Motor neuron (in vitro differentiated cells): ENCODE results near the gene CLUH. TPM values are rescaled to one million over a fixed set of nuclear protein-coding genes. Genes with fewer than 3 reads are reported as not detected.
A peak's percentile ranks its signal among the peaks of the same experiment; 100 is the strongest.

Experiments used
- ATAC-seq, 8 experiments: fragments of 200-7000 bp; cut with Tn5 transposase; replicated peaks in 6 of 8; 2 replicates each; pipeline ENCODE4 v1.8.0; 2021; ENCODE audit warnings: mild to moderate bottlenecking in 8 of 8, moderate library complexity in 8 of 8
- H3K27ac ChIP-seq, 2 donors: fragments of 250-450 bp; sonication (Bioruptor Pico); 2 replicates each; pipeline ENCODE4 v1.9.0; 2021; ENCODE audit warnings: antibody characterized with exemption in 2 of 2, mild to moderate bottlenecking in 2 of 2, moderate library complexity in 1 of 2
- H3K4me1 ChIP-seq, 2 donors: fragments of 250-450 bp; sonication (Bioruptor Pico); replicated peaks in 1 of 2; 2 replicates each; pipeline ENCODE4 v1.6.1; 2021; ENCODE audit warnings: antibody characterized with exemption in 2 of 2, mild to moderate bottlenecking in 2 of 2, moderate library complexity in 1 of 2
- H3K4me3 ChIP-seq, 5 donors: fragments of 250-450 bp; sonication (Bioruptor Pico); 2 replicates each; pipeline ENCODE4 v1.9.0; 2021; ENCODE audit warnings: antibody characterized with exemption in 5 of 5, mild to moderate bottlenecking in 5 of 5, moderate library complexity in 4 of 5
- WGBS, 10 experiments: fragments of 450-650 bp; shearing (Covaris generic); methylation state at CpG; one replicate each; pipeline ENCODE4 v1.0.0; 2022; 5-methylcytosine and 5-hydroxymethylcytosine counted together
- in situ Hi-C, 9 experiments: fragments of 400-800 bp; cut with MboI; loops; one replicate each; pipeline ENCODE4 v1.15.0; 2021; ENCODE audit warnings: low sequenced_read_pairs in 9 of 9, low pct_unique_long_range_greater_than_20kb in 2 of 9; ENCODE audit not compliant: unreplicated experiment in 9 of 9
- total RNA-seq, 8 experiments: library from RNA; unstranded; fragments of 300-600 nt; gene quantifications; 2 replicates each; pipeline versions ENCODE4 v1.2.3 to v1.2.4, GENCODE V29; 2022

CLUH gene
- total RNA-seq, 8 experiments from 2014 or later: 15.8 to 127 (median 28.4) TPM

DNA sequence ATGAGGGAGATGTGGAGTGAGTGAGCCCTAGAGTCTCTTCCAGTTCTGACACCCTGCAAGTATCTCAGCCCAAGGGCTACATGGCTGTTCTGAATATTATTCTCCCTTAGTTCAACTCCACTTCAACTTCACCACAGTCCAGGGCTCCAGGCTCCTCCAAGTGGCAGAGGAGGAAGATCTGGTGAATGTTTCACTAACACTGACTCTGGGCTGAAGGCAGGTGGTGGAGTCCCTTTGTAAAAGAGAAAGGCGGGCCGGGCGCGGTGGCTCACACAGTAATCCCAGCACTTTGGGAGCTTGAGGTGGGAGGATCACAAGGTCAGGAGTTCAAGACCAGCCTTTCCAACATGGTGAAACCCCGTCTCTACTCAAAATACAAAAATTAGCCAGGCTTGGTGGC lies 24.3 kb upstream of the CLUH start:
- H3K4me3 ChIP-seq: no peak overlapping the region
- no peaks in the 10 kb centered on the region for H3K4me1 ChIP-seq
- in situ Hi-C loops: no loop called here
- no peak overlapping the region for H3K27ac ChIP-seq
- ATAC-seq: no peak
- WGBS, 10 experiments: 60 to 100% (median 83%) methylated on average over 1 to 5 of the region's 5 CpGs; no CpG with 5 or more reads in 4 of the 10 experiments

DNA sequence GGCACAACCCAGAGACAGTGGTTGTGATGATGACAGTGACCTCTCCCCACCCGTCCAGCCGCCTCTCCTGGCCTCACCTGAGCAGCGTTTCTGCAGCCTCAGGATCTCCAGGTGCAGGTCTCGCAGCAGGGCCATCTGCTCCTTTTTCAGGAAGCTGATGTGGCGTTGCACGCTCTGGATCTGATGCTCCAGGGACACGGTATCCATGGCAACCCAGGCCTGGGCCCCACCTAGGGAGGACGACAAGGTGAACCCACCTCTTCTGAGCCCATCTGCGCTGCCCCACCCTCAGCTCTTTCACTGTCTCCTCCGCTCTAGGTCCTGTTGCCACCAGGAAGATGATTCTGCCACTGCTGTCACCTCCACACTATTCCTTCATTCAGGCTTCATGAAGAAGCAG lies 23.4 kb upstream of the CLUH start:
- Histone ChIP-seq H3K4me3 (no peak overlapping the region), H3K4me1 (no peaks in the 10 kb centered on the region), H3K27ac (no peak overlapping the region)
- in situ Hi-C loops: no loop called here
- ATAC-seq: no peak
- 0 to 100% (median 81%) methylated on average over 1 to 8 of the region's 10 CpGs; no CpG with 5 or more reads in 2 of the 10 experiments for WGBS, 10 experiments

DNA sequence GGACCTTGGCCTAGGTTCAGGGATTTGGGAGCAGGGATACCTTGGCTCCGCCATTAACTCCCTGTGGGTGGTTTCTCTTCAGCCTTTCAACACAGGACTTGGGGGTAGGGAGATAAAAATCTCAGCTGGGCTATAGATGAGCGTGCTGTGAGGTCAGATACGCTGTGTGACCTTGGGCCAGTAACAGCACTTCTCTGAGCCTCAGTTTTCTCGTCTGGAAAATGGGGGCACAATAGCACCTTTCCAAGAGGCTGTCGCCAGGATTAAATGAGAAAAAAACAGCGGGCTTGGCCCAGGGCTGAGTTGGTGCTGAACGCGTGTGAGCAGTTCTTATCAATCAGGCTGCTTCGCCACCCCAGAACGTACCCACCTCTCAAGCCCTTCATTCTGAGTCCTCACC lies 20.2 kb upstream of the CLUH start:
- no peak overlapping the region for H3K27ac ChIP-seq
- in situ Hi-C loops: no loop called here
- WGBS, 10 experiments: 48 to 90% (median 83%) methylated on average over 2 to 8 of the region's 10 CpGs; no CpG with 5 or more reads in 4 of the 10 experiments
- no peaks in the 10 kb centered on the region for H3K4me1 ChIP-seq
- H3K4me3 ChIP-seq: no peak overlapping the region
- ATAC-seq: no peak

DNA sequence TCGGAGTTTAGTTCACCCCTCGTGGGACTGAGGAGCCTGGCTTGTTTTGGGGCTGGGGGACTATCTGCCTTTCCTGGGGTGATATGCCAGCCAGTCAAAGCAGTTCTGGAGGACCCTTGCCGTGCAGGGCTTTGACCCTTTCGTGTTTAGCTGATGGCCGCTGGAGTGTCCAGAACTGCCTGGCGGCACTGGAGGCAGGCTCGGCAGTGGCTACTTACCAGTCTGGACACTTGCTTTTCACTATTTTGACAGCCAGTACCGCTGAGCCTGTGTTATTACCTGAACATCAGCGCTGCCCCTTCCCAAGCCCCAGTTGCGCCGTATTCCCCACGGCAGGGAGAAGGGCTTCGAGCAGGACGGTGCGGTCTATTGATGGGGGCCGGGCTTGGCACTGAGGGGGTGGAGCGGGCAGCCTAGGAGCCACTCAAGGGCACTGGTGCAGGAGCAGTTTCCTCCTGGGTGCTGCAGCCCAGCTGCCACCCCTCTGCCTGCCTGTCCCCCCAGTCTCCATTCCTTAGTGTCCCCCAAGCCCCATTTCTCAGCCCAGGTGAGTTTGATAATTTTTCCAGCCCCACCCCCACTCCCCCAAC lies 19.3 kb upstream of the CLUH start:
- 40 to 80% methylated on average over 1 of the region's 17 CpGs; no CpG with 5 or more reads in 8 of the 10 experiments for WGBS, 10 experiments
- no peak for ATAC-seq
- in situ Hi-C loops: no loop called here
- no peaks in the 10 kb centered on the region for H3K4me1 ChIP-seq
- no peak overlapping the region for H3K4me3 ChIP-seq
- H3K27ac ChIP-seq: no peak overlapping the region

DNA sequence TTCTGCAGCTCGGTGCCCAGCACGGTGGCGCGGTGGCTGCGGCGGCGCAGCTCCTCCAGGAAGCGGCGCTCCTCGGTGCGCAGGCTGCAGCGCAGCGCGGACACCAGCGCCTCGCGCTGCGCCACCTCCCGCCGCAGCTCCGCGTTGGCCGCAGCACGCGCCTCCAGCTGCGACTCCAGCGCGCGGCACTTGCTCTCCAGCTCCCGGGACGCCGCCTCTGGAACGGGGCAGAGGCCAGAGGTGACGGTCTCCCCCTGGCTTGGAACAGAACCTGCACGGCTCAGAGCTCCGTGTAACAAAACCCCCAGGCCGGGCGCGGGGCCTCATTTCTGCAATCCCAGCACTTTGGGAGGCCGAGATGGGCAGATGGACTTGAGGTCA lies 13.2 kb upstream of the CLUH start:
- H3K4me1 ChIP-seq: peaks cover 0 to 3% of the 10 kb centered on the region in 2 donors
- H3K27ac ChIP-seq: no peak overlapping the region
- in situ Hi-C loops: no loop called here
- peak overlapping the region in 1 of 5 donors; percentile 9 for H3K4me3 ChIP-seq
- peak; percentile 55 to 84 (median 73) for ATAC-seq
- WGBS, 10 experiments: 0 to 4% methylated on average over 2 to 10 of the region's 40 CpGs; no CpG with 5 or more reads in 8 of the 10 experiments

DNA sequence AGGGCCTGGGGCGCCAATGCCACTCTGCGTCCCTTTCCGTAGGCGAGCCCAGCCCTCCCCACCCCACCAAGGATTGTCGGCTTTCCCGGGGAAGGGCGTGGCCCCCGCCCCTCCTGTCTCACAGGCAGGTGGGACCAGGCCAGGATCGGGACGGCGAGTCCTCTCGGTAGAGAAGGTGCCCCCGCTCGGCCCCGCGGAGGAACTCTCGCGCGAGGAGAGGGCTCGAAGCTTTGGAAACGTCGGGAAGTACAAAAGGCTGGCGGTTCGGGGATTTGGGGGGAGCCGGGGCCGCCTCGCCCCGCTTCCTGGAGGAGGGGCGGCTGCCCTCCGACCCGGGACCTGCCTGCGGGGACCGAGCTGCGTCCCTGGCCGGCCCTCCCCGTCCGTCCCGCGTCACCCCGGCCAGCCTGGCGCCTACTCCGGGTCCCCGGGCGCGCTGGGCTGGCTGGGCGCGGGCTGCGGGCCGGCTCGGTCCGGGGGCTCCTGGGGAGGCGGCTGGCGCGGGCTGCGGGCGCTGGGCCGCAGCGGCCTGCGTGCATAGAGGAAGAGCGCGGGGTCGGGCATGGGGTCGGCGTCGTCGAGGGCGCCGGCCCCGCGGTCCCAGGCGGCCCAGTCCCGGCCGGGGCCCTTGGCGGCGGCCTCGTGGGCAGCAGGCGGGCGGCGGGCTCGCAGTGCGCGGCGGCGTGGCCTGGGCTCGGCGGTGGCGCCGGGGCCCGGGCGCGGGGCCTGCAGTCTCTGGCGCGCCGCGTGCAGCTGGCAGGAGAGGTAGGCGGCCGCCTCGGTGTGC lies 12.6 kb upstream of the CLUH start:
- WGBS, 10 experiments: 7% methylated on average over 3 of the region's 98 CpGs; no CpG with 5 or more reads in 9 of the 10 experiments
- ATAC-seq: peak in 7 of 8 experiments; percentile 9 to 70 (median 49)
- no peak overlapping the region for H3K27ac ChIP-seq
- peaks cover 0 to 3% of the 10 kb centered on the region in 2 donors for H3K4me1 ChIP-seq
- in situ Hi-C loops: no loop called here
- H3K4me3 ChIP-seq: peak overlapping the region in 1 of 5 donors; percentile 9

DNA sequence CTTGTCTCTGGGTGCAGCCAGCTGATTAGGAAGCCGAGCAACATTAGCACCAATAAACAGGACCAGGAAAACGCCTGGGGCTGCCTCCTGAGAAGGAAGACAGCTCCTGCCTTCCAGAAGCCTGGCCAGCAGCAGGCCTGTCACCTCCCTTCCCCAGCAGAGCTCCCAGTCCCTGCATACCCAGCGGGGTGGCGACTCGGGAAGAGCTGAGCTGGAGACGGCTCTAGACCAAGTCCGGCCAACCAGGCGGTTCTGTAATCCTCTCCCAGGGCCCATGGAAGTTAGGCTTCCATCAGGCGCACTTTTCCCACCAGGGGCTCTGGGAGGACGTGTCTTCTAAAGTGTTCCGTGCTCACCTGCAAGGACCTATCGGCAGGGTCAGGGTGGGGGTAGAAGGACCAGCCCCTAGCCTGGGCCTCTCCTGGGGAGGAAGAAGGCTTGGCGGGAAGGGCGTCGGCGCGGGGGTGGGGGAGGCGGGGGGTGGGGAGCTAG lies 12.0 kb upstream of the CLUH start:
- H3K27ac ChIP-seq: no peak overlapping the region
- H3K4me1 ChIP-seq: peaks cover 0 to 3% of the 10 kb centered on the region in 2 donors
- peak in 6 of 8 experiments; percentile 24 to 44 (median 34) for ATAC-seq
- H3K4me3 ChIP-seq: no peak overlapping the region
- 39 to 41% (median 40%) methylated on average over 2 to 6 of the region's 18 CpGs; no CpG with 5 or more reads in 7 of the 10 experiments for WGBS, 10 experiments
- in situ Hi-C loops: no loop called here

DNA sequence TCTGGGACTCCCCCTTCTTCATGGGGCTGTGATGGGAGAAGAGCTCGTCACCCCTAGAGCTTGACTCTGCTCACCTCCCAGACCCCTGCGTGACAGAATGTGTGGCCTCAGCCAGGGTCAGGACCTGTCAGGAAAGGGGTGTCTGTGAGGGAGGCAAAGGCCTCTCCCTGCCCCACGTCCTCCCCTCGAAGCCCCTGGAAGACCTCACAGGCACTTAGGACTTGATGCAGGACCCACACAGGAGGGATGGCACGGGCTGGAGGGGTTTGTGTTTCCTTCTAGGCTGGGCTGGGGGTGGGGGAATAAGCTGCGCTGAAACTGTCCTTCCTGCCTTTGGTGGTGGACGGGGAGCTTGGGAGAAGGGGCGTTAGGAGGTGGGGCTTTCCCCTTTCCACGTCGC lies 11.0 kb upstream of the CLUH start:
- H3K4me1 ChIP-seq: peaks cover 0 to 3% of the 10 kb centered on the region in 2 donors
- ATAC-seq: no peak
- H3K4me3 ChIP-seq: no peak overlapping the region
- no peak overlapping the region for H3K27ac ChIP-seq
- 70 to 100% (median 86%) methylated on average over 1 to 2 of the region's 10 CpGs; no CpG with 5 or more reads in 6 of the 10 experiments for WGBS, 10 experiments
- in situ Hi-C loops: no loop called here

DNA sequence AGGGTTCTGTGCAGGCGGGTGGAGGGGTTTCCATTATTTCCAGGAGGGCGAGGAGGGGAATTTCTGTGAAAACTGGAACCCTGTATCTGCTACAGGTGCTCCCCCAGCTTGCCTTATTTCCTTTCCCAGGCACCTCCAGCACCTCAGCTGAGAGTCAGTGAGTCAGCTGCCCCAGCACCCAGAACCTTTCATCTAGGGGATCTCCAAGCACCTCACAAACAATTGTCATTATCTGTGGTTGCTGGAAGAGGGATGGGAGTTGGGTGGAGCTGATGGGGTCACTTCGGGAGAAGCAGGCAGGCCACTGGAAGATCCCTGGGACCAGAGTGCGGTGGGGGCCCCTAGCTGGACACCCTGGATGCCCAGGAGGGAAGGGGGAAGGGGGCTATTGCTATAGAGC lies 10.0 kb upstream of the CLUH start:
- H3K27ac ChIP-seq: no peak overlapping the region
- peaks cover 0 to 3% of the 10 kb centered on the region in 2 donors for H3K4me1 ChIP-seq
- no peak for ATAC-seq
- 20% methylated on average over 1 of the region's 4 CpGs; no CpG with 5 or more reads in 9 of the 10 experiments for WGBS, 10 experiments
- H3K4me3 ChIP-seq: no peak overlapping the region
- in situ Hi-C loops: no loop called here

DNA sequence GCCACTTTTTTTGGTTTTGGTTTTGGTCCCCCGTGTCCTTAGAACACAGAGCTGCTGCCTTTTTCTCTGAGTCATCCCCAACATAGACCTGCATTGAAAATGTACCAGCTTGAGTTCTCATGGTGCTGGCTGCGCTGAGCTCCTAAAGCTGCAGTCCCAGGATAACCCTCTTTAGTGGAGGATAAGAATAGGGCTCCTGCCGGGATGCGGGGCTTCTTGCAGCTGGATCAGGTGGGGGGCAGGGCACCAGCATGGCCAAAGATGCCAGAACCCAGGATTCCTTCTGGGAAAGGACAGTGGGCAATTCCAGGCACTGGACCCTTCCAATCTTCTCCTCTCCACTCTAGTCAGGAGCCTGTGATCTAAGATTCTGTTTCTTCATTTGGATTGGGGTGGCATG lies 8.3 kb upstream of the CLUH start:
- H3K4me3 ChIP-seq: no peak overlapping the region
- ATAC-seq: no peak
- in situ Hi-C loops: no loop called here
- 21 to 100% (median 56%) methylated on average over 1 to 3 of the region's 4 CpGs; no CpG with 5 or more reads in 6 of the 10 experiments for WGBS, 10 experiments
- peaks cover 0 to 3% of the 10 kb centered on the region in 2 donors for H3K4me1 ChIP-seq
- no peak overlapping the region for H3K27ac ChIP-seq

DNA sequence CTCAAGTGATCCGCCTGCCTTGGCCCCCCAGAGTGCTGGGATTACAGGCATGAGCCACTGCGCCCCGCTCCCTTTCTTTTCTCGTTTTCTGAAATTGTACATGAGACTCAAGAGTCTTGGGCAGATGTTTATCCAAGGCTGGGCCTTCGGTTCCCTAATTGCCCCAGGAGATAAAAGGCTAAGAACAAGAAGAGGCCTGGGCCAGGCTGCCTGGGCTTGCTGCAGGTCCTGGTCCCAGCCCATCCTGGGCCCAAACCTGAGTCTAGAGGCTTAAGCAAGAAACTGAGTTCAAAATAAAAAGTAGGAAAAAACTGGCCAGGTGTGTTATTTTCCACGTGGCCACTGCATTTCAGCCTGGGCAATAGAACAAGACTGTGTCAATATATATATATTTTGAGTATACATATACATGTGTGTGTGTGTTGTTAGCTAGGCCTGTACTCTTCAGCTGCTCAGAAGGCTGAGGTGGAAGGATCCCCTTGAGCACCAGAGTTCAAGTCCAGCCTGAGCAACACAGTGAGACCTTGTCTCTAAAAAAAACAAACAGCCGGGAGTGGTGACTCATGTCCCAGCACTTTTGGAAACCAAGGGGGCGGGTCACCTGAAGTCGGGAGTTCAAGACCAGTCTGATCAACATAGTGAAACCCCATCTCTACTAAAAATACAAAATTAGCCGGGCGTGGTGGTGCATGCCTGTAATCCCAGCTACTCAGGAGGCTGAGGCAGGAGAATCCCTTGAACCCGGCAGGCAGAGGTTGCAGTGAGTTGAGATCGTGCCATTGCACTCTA lies 6.8 kb upstream of the CLUH start:
- no peak overlapping the region for H3K4me3 ChIP-seq
- in situ Hi-C loops: no loop called here
- no peak overlapping the region for H3K27ac ChIP-seq
- peak in 2 of 8 experiments; percentile 31 to 57 for ATAC-seq
- 60 to 100% (median 87%) methylated on average over 1 to 7 of the region's 13 CpGs; no CpG with 5 or more reads in 2 of the 10 experiments for WGBS, 10 experiments
- H3K4me1 ChIP-seq: no peaks in the 10 kb centered on the region

DNA sequence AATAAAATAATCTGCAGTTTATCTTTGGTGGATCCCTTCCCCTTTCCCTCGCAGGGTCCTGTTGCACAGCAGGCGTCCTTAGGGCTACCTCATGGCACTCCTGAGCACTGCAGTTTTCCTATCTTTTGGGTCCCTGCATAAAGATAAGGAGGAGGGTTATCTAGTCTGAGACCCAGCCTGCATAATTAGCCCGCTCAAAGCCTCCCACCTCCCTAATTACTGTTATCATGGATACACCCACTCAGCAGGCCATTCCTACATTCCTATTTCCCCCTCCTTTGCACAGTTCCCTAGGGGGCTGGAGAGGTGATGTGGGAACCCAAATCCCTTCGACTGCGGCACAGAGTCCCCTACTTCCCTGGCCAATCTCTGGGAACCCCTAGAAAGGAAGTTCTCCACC lies 5.1 kb upstream of the CLUH start:
- 40 to 100% (median 80%) methylated on average over 1 to 3 of the region's 5 CpGs; no CpG with 5 or more reads in 3 of the 10 experiments for WGBS, 10 experiments
- in situ Hi-C loops: no loop called here
- no peak for ATAC-seq

DNA sequence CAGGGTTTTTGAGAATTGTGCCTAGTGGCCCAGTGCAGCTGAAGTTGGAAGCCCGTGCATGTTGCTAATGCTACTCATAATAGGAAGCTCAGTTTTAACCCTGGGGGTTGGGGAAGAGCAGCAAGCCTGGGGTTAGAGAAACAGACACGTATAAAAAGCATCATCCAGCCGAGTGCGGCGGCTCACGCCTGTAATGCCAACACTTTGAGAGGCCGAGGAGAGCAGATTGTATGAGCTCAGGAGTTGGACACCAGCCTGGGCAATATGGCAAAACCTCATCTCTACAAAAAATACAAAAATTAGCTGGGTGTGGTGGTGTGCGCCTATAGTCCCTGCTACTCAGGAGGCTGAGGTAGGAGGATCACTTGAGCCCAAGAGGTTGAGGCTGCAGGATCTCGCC lies 2.3 kb upstream of the CLUH start:
- 80 to 100% (median 84%) methylated on average over 1 to 9 of the region's 9 CpGs; no CpG with 5 or more reads in 3 of the 10 experiments for WGBS, 10 experiments
- in situ Hi-C loops: no loop called here
- ATAC-seq: no peak
- H3K4me3 ChIP-seq: no peak overlapping the region
- no peak overlapping the region for H3K27ac ChIP-seq
- H3K4me1 ChIP-seq: peaks cover 22 to 25% of the 10 kb centered on the region in 2 donors

More for the DNA sequence above, 5.1 kb upstream of the CLUH start:
- no peak overlapping the region for H3K27ac ChIP-seq
- H3K4me1 ChIP-seq: peaks cover 10% of the 10 kb centered on the region in 2 donors
- H3K4me3 ChIP-seq: no peak overlapping the region
